Measurements from ENCODE around the gene TMEM150C.

The TMEM150C gene

DNA sequence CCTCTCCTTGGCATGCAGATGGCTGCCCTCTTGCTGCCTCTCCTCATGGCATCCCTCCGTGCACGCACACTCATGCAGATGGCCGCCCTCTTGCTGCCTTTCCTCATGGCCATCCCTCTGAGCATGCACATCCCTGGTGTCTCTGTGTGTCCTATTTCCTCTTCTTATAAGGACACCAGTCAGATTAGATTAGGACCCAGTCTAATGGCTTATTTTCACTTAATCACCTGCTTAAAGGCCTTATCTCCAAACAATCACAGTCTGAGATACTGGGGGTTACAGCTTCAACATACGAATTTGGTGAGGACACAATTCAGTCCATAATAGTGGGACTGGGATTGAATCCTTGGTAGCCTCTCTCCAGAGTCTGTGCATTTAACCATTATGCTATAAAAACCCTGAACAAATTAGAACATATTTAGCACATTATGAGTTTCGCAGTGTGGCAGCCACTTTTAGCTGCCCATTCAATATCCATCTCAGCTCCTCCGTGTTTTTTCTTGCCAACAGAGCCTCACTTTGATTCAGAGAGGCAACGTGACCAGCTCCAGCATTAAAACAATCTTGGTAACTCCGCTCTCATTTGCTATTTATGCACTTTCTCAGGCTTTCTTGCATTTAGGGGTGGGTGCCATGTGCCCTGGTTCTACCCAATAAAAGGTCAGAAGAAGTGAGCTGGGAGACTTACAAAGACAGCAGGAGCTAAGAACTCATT, 26.2 kb upstream of the TMEM150C start:
- TF ChIP-seq, protein P1, sequence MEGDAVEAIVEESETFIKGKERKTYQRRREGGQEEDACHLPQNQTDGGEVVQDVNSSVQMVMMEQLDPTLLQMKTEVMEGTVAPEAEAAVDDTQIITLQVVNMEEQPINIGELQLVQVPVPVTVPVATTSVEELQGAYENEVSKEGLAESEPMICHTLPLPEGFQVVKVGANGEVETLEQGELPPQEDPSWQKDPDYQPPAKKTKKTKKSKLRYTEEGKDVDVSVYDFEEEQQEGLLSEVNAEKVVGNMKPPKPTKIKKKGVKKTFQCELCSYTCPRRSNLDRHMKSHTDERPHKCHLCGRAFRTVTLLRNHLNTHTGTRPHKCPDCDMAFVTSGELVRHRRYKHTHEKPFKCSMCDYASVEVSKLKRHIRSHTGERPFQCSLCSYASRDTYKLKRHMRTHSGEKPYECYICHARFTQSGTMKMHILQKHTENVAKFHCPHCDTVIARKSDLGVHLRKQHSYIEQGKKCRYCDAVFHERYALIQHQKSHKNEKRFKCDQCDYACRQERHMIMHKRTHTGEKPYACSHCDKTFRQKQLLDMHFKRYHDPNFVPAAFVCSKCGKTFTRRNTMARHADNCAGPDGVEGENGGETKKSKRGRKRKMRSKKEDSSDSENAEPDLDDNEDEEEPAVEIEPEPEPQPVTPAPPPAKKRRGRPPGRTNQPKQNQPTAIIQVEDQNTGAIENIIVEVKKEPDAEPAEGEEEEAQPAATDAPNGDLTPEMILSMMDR (conservative IDR thresholded peaks at IDR 0.05; ENCODE audit: control insufficient read depth, insufficient read depth, low read depth, low read length), result no peak
- no peak for DNase-seq (ENCODE audit: low read depth)
- no peak overlapping the region for H3K4me3 ChIP-seq (ENCODE audit: control insufficient read depth, low read depth, low read length)

DNA sequence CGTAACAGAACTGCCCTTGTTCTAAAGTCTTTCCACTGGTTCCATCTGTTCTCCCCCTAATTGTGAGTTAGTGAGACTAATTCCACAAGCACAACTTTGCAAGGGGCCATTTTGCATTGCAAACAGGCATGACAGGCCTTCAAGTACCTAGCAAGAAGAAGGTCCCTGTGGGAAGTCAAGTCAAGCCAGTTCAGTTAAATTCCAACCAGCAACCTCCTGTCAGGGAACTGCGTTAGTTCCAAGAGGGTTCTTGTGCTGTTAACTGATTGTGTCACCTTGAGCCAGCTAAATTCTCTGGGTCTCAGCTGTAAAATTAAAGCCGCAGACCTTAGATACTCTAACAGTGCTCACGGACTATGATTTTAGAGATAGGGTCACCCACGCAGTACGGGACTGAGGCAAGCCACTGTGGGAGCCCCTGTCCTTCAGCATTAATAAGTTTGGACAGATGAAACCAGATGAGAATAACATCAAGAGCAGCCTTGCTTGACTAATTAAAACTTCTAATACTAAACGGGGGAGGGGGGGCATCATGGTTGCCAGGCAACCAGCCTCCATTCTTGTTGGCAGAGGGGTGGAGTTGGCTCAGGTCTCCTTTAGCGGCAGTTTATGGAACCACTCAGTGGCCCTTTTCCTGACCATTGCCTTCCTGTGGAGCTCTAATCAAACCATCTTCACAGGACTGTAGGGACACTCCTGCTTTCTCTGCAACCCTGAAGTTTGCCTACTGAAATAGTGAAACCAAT, 24.1 kb upstream of the TMEM150C start:
- DNase-seq (ENCODE audit: low read depth), result no peak
- TF ChIP-seq, protein P1 (conservative IDR thresholded peaks at IDR 0.05; ENCODE audit: control insufficient read depth, insufficient read depth, low read depth, low read length), result no peak
- H3K4me3 ChIP-seq (ENCODE audit: control insufficient read depth, low read depth, low read length), result no peak overlapping the region

DNA sequence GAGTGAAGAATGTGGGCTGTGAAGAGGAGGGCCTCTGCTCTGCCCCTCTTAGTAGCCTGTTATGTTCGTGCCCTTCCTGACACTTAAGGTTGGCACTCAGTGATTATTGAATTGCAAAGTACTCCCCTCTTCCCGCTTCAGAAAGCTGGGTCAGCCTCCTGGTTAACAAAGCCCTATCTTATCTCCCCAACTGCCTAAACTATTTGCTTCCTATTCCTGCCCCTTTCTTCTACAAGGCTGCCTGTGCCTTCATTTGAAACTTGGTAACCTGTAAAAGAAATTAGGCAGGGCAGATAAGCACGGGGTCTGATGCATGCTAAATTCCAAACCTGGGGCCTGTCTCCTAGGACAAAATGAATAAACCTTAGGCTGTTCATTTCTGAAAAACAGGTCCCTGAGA, 23.1 kb upstream of the TMEM150C start:
- TF ChIP-seq, protein P1 (conservative IDR thresholded peaks at IDR 0.05; ENCODE audit: control insufficient read depth, insufficient read depth, low read depth, low read length), result no peak
- no peak for DNase-seq (ENCODE audit: low read depth)
- no peak overlapping the region for H3K4me3 ChIP-seq (ENCODE audit: control insufficient read depth, low read depth, low read length)

DNA sequence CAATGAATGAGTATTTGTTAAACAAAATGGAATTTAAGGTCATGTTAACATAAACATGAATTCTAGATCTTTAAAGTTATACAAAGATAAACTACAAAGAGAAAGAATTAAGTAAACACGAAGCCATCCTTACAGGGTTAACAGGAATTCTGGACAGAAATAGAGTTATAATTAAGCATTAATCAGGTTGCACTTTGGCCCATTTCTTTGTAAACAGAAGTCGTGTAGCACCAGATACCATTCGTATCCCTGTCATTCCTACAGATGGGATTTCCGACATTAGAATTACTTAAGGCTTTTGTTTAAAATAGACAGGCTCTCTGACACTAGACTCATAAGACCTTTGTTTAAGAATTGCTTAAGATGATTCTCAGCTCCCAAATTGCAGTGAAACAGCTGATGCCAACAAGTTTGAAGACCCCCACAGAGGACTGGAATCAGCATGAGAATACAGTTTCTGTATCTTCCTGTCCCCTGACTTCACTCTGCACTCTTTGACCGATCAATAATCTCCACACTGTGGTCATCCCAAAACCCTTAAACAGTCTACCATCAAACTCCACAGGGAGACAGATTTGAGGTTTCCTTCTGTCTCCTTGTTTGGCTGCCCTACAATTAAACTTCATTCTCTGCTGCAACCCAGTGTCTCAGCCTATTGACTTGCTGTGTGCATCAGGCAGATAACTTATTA, 22.3 kb upstream of the TMEM150C start:
- H3K4me3 ChIP-seq (ENCODE audit: control insufficient read depth, low read depth, low read length), result no peak overlapping the region
- DNase-seq (ENCODE audit: low read depth), result no peak
- TF ChIP-seq, protein P1 (conservative IDR thresholded peaks at IDR 0.05; ENCODE audit: control insufficient read depth, insufficient read depth, low read depth, low read length), result no peak

DNA sequence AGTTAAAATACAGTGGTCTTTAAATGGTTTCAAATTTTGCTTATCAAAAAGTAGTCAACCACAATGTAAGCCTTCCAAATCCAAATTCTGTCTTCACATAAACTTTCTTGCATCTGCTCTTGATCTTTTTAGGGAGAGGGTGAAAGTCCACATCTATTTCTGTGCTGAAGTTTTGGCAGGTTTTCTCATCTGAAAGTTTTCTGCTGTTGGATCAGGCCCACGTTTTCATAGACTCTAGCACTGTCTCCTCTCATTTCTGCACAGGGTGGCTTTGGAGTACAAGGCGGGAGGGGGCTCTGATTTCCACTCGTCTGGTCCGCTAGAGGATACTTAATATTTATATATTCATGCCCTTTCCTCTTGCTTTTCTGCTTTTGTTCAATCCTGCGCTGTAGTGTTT, 18.1 kb upstream of the TMEM150C start:
- H3K4me3 ChIP-seq (ENCODE audit: control insufficient read depth, low read depth, low read length), result no peak overlapping the region
- DNase-seq (ENCODE audit: low read depth), result no peak
- TF ChIP-seq, protein P1 (conservative IDR thresholded peaks at IDR 0.05; ENCODE audit: control insufficient read depth, insufficient read depth, low read depth, low read length), result no peak

DNA sequence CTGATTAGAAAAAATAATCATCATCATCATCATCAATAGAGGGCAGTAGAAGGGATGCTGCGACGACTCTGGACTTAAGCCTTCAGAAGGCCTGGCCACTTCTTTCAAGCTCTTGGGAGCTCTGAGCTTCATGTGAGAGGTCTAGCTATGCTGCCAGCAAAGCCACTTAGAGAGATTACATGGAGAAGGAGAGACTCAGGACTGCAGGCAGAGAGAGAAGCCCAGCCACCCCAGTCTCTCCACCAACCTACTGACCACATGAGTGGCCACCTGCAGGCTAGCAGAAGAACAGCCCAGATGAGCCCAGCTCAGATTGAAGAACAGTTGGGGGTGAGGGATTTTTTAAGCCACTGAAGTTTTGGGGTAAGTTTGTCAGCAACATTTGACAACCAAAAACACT, 17.1 kb upstream of the TMEM150C start:
- DNase-seq (ENCODE audit: low read depth), result peak; percentile 1
- H3K4me3 ChIP-seq (ENCODE audit: control insufficient read depth, low read depth, low read length), result no peak overlapping the region
- TF ChIP-seq, protein P1 (conservative IDR thresholded peaks at IDR 0.05; ENCODE audit: control insufficient read depth, insufficient read depth, low read depth, low read length), result peak; percentile 31
